A549 (cell line): ENCODE results near the gene PHC2. TPM values are rescaled to one million over a fixed set of nuclear protein-coding genes. Genes with fewer than 3 reads are reported as not detected.

Source experiments
- ATAC-seq, 2 experiments: fragments of 200-7000 bp in 1 of 2; fragments of >200 bp in 1 of 2; cut with Nextera tagmentation in 1 of 2; cut with Tn5 transposase in 1 of 2; 3 replicates each; pipeline versions ENCODE4 v1.8.0 to v1.9.1; 2018 to 2020; ENCODE audit warnings: mild to moderate bottlenecking in 1 of 2, moderate library complexity in 1 of 2
- CTCF ChIA-PET: fragments of 300-600 bp; sonication (Branson Sonifier 250); formaldehyde crosslinking; extraction: SDS; loops from one replicate; lab custom pipeline; 2021; ENCODE audit warnings: antibody characterized with exemption, inconsistent platforms; lab: Yijun Ruan, JAX
- POLR2A ChIA-PET: fragments of 350-600 bp; formaldehyde crosslinking; extraction: SDS; loops from one replicate; lab custom pipeline; 2021; ENCODE audit warnings: antibody characterized with exemption, inconsistent platforms; lab: Yijun Ruan, JAX
- DNase-seq, 2 experiments: peaks; one replicate each; pipeline versions ENCODE4 v3.0.0 to v3.0.0-alpha.2; 2011 to 2016; ENCODE audit warnings: low read depth in 1 of 2, low spot score in 1 of 2
- FAIRE-seq: peaks from 2 replicates; lab custom pipeline; 2011; peaks lifted over from hg19 to GRCh38; lab: Jason Lieb, UNC
- H3K27ac ChIP-seq, 2 experiments: fragments of >200 bp; sonication (Bioruptor Twin); formaldehyde crosslinking; 3 replicates each; pipeline ENCODE4 v1.5.1; 2016 to 2017
- H3K4me1 ChIP-seq: fragments of >200 bp; sonication (Bioruptor Twin); formaldehyde crosslinking; 3 replicates; pipeline ENCODE4 v1.6.1; 2016
- H3K4me2 ChIP-seq: fragments of >200 bp; sonication (Bioruptor Twin); formaldehyde crosslinking; 3 replicates; pipeline ENCODE4 v1.6.1; 2016
- H3K4me3 ChIP-seq: fragments of >200 bp; sonication (Bioruptor Twin); formaldehyde crosslinking; 3 replicates; pipeline ENCODE4 v1.5.1; 2016
- H3K9me3 ChIP-seq: fragments of >200 bp; sonication (Bioruptor Twin); formaldehyde crosslinking; 3 replicates; pipeline ENCODE4 v1.6.1; 2016
- BHLHE40 ChIP-seq: IDR thresholded peaks from 2 replicates; pipeline ENCODE4 v1.6.1; 2012; ENCODE audit warnings: low read depth, low read length, inconsistent platforms
- CBX2 ChIP-seq: fragments of 200-600 bp; sonication (generic); IDR thresholded peaks from 2 replicates; pipeline ENCODE4 v1.6.1; 2016; ENCODE audit warnings: low read depth, mild to moderate bottlenecking, borderline replicate concordance
- CEBPB ChIP-seq, 2 experiments: fragments of >200 bp in 1 of 2; sonication (Bioruptor Twin) in 1 of 2; formaldehyde crosslinking in 1 of 2; IDR thresholded peaks; 2 replicates each; pipeline ENCODE4 v1.6.1; 2012 to 2016
- CHD4 ChIP-seq: fragments of 200-600 bp; sonication (generic); IDR thresholded peaks from 2 replicates; pipeline ENCODE4 v1.6.1; 2016; ENCODE audit warnings: antibody characterized with exemption, mild to moderate bottlenecking, borderline replicate concordance
- EHMT2 ChIP-seq: fragments of 200-600 bp; sonication (generic); IDR thresholded peaks from 2 replicates; pipeline ENCODE4 v1.6.1; 2016; ENCODE audit warnings: antibody characterized with exemption, low read depth, mild to moderate bottlenecking, moderate library complexity
- ESRRA ChIP-seq: fragments of 150-350 bp; IDR thresholded peaks from 2 replicates; pipeline ENCODE4 v1.6.1; 2014; ENCODE audit warnings: mild to moderate bottlenecking, low read length, borderline replicate concordance
- GATA3 ChIP-seq: IDR thresholded peaks from 2 replicates; pipeline ENCODE4 v1.6.1; 2012; ENCODE audit warnings: borderline replicate concordance
- HDAC2 ChIP-seq: fragments of 200-600 bp; sonication (generic); IDR thresholded peaks from 2 replicates; pipeline ENCODE4 v1.6.1; 2016
- HES2 ChIP-seq: fragments of >200 bp; sonication (Bioruptor Twin); formaldehyde crosslinking; IDR thresholded peaks from 2 replicates; pipeline ENCODE4 v1.6.1; 2016
- HOXA7 ChIP-seq: fragments of 250-450 bp; sonication (Bioruptor Pico); IDR thresholded peaks from 2 replicates; pipeline ENCODE4 v1.5.0; 2020; ENCODE audit warnings: mild to moderate bottlenecking, moderate library complexity
- JUNB ChIP-seq: fragments of >200 bp; sonication (Bioruptor Twin); formaldehyde crosslinking; IDR thresholded peaks from 2 replicates; pipeline ENCODE4 v1.6.1; 2016
- MAZ ChIP-seq: fragments of 150-350 bp; IDR thresholded peaks from 2 replicates; pipeline ENCODE4 v1.6.1; 2014; ENCODE audit warnings: antibody characterized with exemption, low read depth, low read length, borderline replicate concordance
- NR3C1 ChIP-seq: fragments of >200 bp; sonication (Bioruptor Twin); formaldehyde crosslinking; IDR thresholded peaks from 3 replicates; pipeline ENCODE4 v1.6.1; 2017
- POLR2A ChIP-seq: IDR thresholded peaks from 2 replicates; pipeline ENCODE4 v1.6.1; 2012; ENCODE audit warnings: mild to moderate bottlenecking, low read length
- POLR2AphosphoS2 ChIP-seq: conservative IDR thresholded peaks from 2 replicates; pipeline ENCODE4 v1.6.1; 2012; ENCODE audit warnings: low read length, improper control_type of control experiment, inconsistent platforms
- RARB ChIP-seq: fragments of 250-450 bp; sonication (Bioruptor Pico); IDR thresholded peaks from 2 replicates; pipeline ENCODE4 v1.8.0; 2021; ENCODE audit warnings: mild to moderate bottlenecking, moderate library complexity
- REST ChIP-seq: fragments of 200-600 bp; sonication (generic); IDR thresholded peaks from 2 replicates; pipeline ENCODE4 v1.6.1; 2016; ENCODE audit warnings: antibody characterized with exemption, mild to moderate bottlenecking, moderate library complexity
- RNF2 ChIP-seq: fragments of 200-600 bp; sonication (generic); IDR thresholded peaks from 2 replicates; pipeline ENCODE4 v1.6.1; 2016; ENCODE audit warnings: low read depth, mild to moderate bottlenecking, antibody characterized with exemption, moderate library complexity, borderline replicate concordance
- TP53 ChIP-seq: fragments of 250-450 bp; sonication (Bioruptor Pico); IDR thresholded peaks from 2 replicates; pipeline ENCODE4 v1.5.0; 2021; ENCODE audit warnings: mild to moderate bottlenecking, moderate library complexity
- ZNF302 ChIP-seq: fragments of 250-450 bp; sonication (Bioruptor Pico); IDR thresholded peaks from 2 replicates; pipeline ENCODE4 v1.9.0; 2021; ENCODE audit warnings: inconsistent platforms, mild to moderate bottlenecking, moderate library complexity
- WGBS: methylation state at CpG from one replicate; pipeline ENCODE4 v1.1.6; 2017; ENCODE audit errors: missing lambda C conversion rate; 5-methylcytosine and 5-hydroxymethylcytosine counted together
- polyA plus RNA-seq, 4 experiments: library from polyadenylated mRNA; depleted of rRNA in 3 of 4; stranded (reverse); fragments of >200 nt; fragmentation: RNase III in 1 of 4; extraction: RNeasy Plus Mini Kit Qiagen cat#74134 plus additional on column Dnase treatment in 1 of 4; gene quantifications; 2 replicates in 3 of 4; 3 replicates in 1 of 4; pipeline ENCODE4 v1.2.3, GENCODE V29; 2011 to 2017
- TF ChIP-seq, protein P1 (sequence below): IDR thresholded peaks from 2 replicates; pipeline ENCODE4 v1.6.1; 2012
- TF ChIP-seq, protein P2 (sequence below): IDR thresholded peaks from 2 replicates; pipeline ENCODE4 v1.6.1; 2012
- TF ChIP-seq, protein P3 (sequence below): fragments of 150-350 bp; IDR thresholded peaks from 2 replicates; pipeline ENCODE4 v1.6.1; 2014; ENCODE audit warnings: low read depth, mild to moderate bottlenecking, low read length
- TF ChIP-seq, protein P4 (sequence below): IDR thresholded peaks from 2 replicates; pipeline ENCODE4 v1.6.1; 2012; ENCODE audit warnings: low read depth, borderline replicate concordance

PHC2 gene
- polyA plus RNA-seq, 2 of the 4 experiments (the other 2 are of a cell fraction) = 29.9 to 33.2 TPM

GRCh38 chr1:33363021-33363420, 67.9 kb downstream of the PHC2 start:
- ATAC-seq = no peak
- DNase-seq = no peak
- no peak for FAIRE-seq
- Histone ChIP-seq H3K4me2 (no peak overlapping the region), H3K4me3 (no peak overlapping the region), H3K4me1 (no peaks in the 10 kb centered on the region)
- 75% methylated on average over 5 of the region's 5 CpGs for WGBS
- TF ChIP-seq CHD4 (no peak), TP53 (no peak), MAZ (no peak), REST (no peak), CBX2 (no peak), JUNB (no peak), NR3C1 (no peak), ESRRA (no peak), GATA3 (no peak), CEBPB (IDR thresholded peaks at IDR 0.05) (no peak), ZNF302 (no peak), HES2 (no peak), POLR2A (no peak), HDAC2 (no peak), RNF2 (no peak)
- TF ChIP-seq, protein P1, sequence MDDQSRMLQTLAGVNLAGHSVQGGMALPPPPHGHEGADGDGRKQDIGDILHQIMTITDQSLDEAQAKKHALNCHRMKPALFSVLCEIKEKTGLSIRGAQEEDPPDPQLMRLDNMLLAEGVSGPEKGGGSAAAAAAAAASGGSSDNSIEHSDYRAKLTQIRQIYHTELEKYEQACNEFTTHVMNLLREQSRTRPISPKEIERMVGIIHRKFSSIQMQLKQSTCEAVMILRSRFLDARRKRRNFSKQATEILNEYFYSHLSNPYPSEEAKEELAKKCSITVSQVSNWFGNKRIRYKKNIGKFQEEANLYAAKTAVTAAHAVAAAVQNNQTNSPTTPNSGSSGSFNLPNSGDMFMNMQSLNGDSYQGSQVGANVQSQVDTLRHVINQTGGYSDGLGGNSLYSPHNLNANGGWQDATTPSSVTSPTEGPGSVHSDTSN = no peak
- TF ChIP-seq, protein P2, sequence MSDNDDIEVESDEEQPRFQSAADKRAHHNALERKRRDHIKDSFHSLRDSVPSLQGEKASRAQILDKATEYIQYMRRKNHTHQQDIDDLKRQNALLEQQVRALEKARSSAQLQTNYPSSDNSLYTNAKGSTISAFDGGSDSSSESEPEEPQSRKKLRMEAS = no peak
- TF ChIP-seq, protein P3, sequence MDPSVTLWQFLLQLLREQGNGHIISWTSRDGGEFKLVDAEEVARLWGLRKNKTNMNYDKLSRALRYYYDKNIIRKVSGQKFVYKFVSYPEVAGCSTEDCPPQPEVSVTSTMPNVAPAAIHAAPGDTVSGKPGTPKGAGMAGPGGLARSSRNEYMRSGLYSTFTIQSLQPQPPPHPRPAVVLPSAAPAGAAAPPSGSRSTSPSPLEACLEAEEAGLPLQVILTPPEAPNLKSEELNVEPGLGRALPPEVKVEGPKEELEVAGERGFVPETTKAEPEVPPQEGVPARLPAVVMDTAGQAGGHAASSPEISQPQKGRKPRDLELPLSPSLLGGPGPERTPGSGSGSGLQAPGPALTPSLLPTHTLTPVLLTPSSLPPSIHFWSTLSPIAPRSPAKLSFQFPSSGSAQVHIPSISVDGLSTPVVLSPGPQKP = no peak
- TF ChIP-seq, protein P4, sequence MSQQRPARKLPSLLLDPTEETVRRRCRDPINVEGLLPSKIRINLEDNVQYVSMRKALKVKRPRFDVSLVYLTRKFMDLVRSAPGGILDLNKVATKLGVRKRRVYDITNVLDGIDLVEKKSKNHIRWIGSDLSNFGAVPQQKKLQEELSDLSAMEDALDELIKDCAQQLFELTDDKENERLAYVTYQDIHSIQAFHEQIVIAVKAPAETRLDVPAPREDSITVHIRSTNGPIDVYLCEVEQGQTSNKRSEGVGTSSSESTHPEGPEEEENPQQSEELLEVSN = no peak
- TF ChIP-seq, all 56 proteins: peak for 0
- ChIA-PET CTCF (interaction anchor here (0.9 to 13.0 kb wide), 2 partner anchors 21 to 67 kb away, joined by 3 to 162 read pairs; no protein-coding TSS in a partner anchor), POLR2A (no interaction called here)
- H3K9me3 ChIP-seq = no peaks in the 10 kb centered on the region
- H3K27ac ChIP-seq = no peak overlapping the region

DNA sequence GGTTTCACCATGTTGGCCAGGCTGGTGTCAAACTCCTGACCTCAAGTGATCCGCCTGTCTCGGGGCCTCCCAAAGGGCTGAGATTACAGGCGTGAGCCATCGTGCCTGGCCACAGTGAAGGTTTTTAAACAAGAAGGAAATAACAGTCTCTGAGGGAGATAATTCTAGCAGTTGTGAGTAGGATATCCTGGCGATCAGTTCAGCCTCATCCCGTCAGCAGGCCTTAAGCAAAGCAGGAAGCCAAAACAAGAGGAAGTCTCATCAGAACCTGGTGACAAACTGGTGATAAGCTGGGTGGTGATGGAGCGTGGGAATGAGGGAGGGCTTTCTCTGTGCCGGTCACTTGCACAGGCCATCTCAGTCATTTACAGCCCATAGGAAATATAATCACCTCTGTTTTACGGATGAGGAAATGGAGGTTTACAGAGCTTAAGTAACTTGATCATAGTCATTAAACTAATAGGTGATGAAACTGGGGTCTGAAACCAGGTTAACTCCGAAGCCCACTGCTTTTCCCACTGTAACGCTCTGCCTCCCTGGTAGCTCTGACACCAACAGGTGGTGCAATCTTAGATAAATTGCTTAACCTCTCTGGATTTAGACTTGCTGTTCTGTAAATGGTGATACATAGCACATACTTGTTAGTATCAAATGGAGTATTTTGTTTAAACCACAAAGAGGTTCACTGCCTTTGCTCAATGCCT, 69.2 kb downstream of the PHC2 start:
- TF ChIP-seq EHMT2 (no peak), RARB (CRISPR knock-in tag) (no peak), REST (no peak), HOXA7 (no peak), POLR2AphosphoS2 (no peak), BHLHE40 (no peak), GATA3 (no peak)
- TF ChIP-seq, all 56 proteins: peak for 0
- FAIRE-seq (no peak), DNase-seq (no peak), ATAC-seq (no peak)
- no peak overlapping the region for H3K4me2 ChIP-seq
- ChIA-PET POLR2A (no interaction called here), CTCF (interaction anchor here (13.0 kb wide), 1 partner anchor 66 kb away, joined by 162 read pairs; no protein-coding TSS in a partner anchor)
- 92% methylated on average over 11 of the region's 11 CpGs for WGBS
- H3K4me1 ChIP-seq = no peaks in the 10 kb centered on the region
- H3K27ac ChIP-seq = no peak overlapping the region
- no peak overlapping the region for H3K4me3 ChIP-seq
- no peaks in the 10 kb centered on the region for H3K9me3 ChIP-seq
